GM19240 (cell line): ENCODE measurements around the gene TSHR.
"Not testable (repeated sequence)": the region's sequence is repeated elsewhere in the genome, so short reads cannot be mapped to it uniquely, and the experiment has no call there.

Source experiments
- DNase-seq: peaks from one replicate; pipeline ENCODE4 v3.0.0; 2011; ENCODE audit warnings: low spot score; ENCODE audit not compliant: insufficient read length

The TSHR gene

GRCh38 chr14:80948291-80948690 is 7.1 kb upstream of the TSHR start:
- DNase-seq, result no peak

GRCh38 chr14:80951491-80951890 is 3.9 kb upstream of the TSHR start:
- no peak for DNase-seq

- DNase-seq, result not testable (repeated sequence)
These were observed 2.2 kb upstream of the TSHR start for GRCh38 chr14:80953211-80953610.

- DNase-seq, result no peak
These were observed 628 bp upstream of the TSHR start for GRCh38 chr14:80954687-80955299.

GRCh38 chr14:80956102-80956501 is 681 bp downstream of the TSHR start:
- no peak for DNase-seq

GRCh38 chr14:80956922-80957321 is 1.5 kb downstream of the TSHR start:
- no peak for DNase-seq

- DNase-seq, result no peak
These were observed 2.2 kb downstream of the TSHR start for GRCh38 chr14:80957613-80958012.

- no peak for DNase-seq
These were observed 2.8 kb downstream of the TSHR start for GRCh38 chr14:80958226-80958625.

- no peak for DNase-seq
These were observed 3.5 kb downstream of the TSHR start for GRCh38 chr14:80958939-80959338.

GRCh38 chr14:80959496-80959895 is 4.1 kb downstream of the TSHR start:
- DNase-seq, result peak; percentile 67

GRCh38 chr14:80965037-80965436 is 9.6 kb downstream of the TSHR start:
- DNase-seq, result no peak

- no peak for DNase-seq
These were observed 18.7 kb downstream of the TSHR start for GRCh38 chr14:80973931-80974641.

- no peak for DNase-seq
These were observed 19.3 kb downstream of the TSHR start for GRCh38 chr14:80974679-80975078.

- no peak for DNase-seq
These were observed 21.8 kb downstream of the TSHR start for GRCh38 chr14:80977221-80977620.

- DNase-seq, result no peak
These were observed 23.0 kb downstream of the TSHR start for GRCh38 chr14:80978403-80978802.

- no peak for DNase-seq
These were observed 24.5 kb downstream of the TSHR start for GRCh38 chr14:80979951-80980350.

GRCh38 chr14:80981156-80981555 is 25.7 kb downstream of the TSHR start:
- no peak for DNase-seq

GRCh38 chr14:80981673-80982072 is 26.3 kb downstream of the TSHR start:
- DNase-seq, result no peak

GRCh38 chr14:80982711-80983110 is 27.3 kb downstream of the TSHR start:
- DNase-seq, result no peak

GRCh38 chr14:80987235-80988032 is 32.0 kb downstream of the TSHR start:
- peak; percentile 13 for DNase-seq

- DNase-seq, result no peak
These were observed 32.8 kb downstream of the TSHR start for GRCh38 chr14:80988192-80988591.

- no peak for DNase-seq
These were observed 33.5 kb downstream of the TSHR start for GRCh38 chr14:80988735-80989429.
